Stimulated activated CD4-positive, alpha-beta T cell treated with anti-CD3 and anti-CD28 coated beads, TNF-alpha, amount 100 ng/mL, for 24 hours (primary cell): ENCODE measurements around the gene SMIM5.

Source experiments
- DNase-seq, 3 experiments: peaks; one replicate each; pipeline ENCODE4 v3.0.0-alpha.2; 2020; ENCODE audit warnings: low read depth in 3 of 3

SMIM5 gene

GRCh38 chr17:75603123-75603522 lies 30.1 kb upstream of the SMIM5 start:
- no peak for DNase-seq

- DNase-seq = no peak
Observed at GRCh38 chr17:75604034-75604695, 29.1 kb upstream of the SMIM5 start.

- no peak for DNase-seq
Observed at GRCh38 chr17:75605790-75606189, 27.4 kb upstream of the SMIM5 start.

- DNase-seq = no peak
Observed at GRCh38 chr17:75607086-75607485, 26.1 kb upstream of the SMIM5 start.

GRCh38 chr17:75610103-75610984 lies 22.9 kb upstream of the SMIM5 start:
- DNase-seq = no peak

- no peak for DNase-seq
Observed at GRCh38 chr17:75611851-75612429, 21.3 kb upstream of the SMIM5 start.

GRCh38 chr17:75612906-75613626 lies 20.2 kb upstream of the SMIM5 start:
- no peak for DNase-seq

GRCh38 chr17:75614006-75614405 lies 19.2 kb upstream of the SMIM5 start:
- DNase-seq = no peak

- DNase-seq = no peak
Observed at GRCh38 chr17:75614556-75615270, 18.5 kb upstream of the SMIM5 start.

- DNase-seq = no peak
Observed at GRCh38 chr17:75615301-75615700, 17.9 kb upstream of the SMIM5 start.

GRCh38 chr17:75616521-75617122 lies 16.6 kb upstream of the SMIM5 start:
- no peak for DNase-seq

GRCh38 chr17:75617218-75617617 lies 16.0 kb upstream of the SMIM5 start:
- DNase-seq = no peak

- DNase-seq = no peak
Observed at GRCh38 chr17:75617675-75618074, 15.6 kb upstream of the SMIM5 start.

- DNase-seq = peak in 1 of 3 experiments; percentile 24
Observed at GRCh38 chr17:75619506-75620431, 13.5 kb upstream of the SMIM5 start.

- DNase-seq = no peak
Observed at GRCh38 chr17:75621489-75621888, 11.7 kb upstream of the SMIM5 start.

GRCh38 chr17:75622076-75622475 lies 11.2 kb upstream of the SMIM5 start:
- no peak for DNase-seq

GRCh38 chr17:75622771-75623273 lies 10.4 kb upstream of the SMIM5 start:
- DNase-seq = no peak

GRCh38 chr17:75623386-75623785 lies 9.8 kb upstream of the SMIM5 start:
- DNase-seq = no peak

- DNase-seq = no peak
Observed at GRCh38 chr17:75624021-75624420, 9.2 kb upstream of the SMIM5 start.
